Measurements from ENCODE around the gene NT5E.

DNA sequence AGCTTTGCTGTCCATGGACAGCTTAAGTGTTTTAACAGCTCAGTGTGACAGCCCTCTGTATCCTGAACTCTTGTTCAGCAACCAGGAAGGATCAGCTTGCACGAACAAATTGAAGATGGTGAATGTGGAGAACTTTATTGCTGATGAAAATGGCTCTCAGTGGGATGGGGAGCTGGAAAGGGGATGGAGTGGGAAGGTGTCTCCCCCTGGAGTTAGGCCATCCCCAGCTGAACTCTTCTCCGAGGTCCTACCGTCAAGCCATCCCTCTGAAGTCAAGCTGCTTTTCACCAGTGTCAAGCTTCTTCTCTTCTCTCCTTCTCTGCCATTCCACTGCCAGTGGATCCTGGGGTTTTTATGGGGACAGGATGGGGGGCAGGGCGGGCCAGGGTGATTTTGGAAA is 26.6 kb downstream of the NT5E start:
- TF ChIP-seq GATA2 (IDR thresholded peaks at IDR 0.05; ENCODE audit: low read depth, low read length) (no peak), GATA3 (IDR thresholded peaks at IDR 0.05; ENCODE audit: low read depth, low read length) (no peak)

Measured in SH-SY5Y (cell line).